GM19351 (cell line): ENCODE results near the gene FAM78B.

Source experiments
- ATAC-seq: cut with Tn5 transposase; IDR thresholded peaks from one replicate; pipeline ENCODE4 v1.9.1; 2021; ENCODE audit warnings: mild to moderate bottlenecking, moderate library complexity; ENCODE audit not compliant: unreplicated experiment

FAM78B gene

DNA sequence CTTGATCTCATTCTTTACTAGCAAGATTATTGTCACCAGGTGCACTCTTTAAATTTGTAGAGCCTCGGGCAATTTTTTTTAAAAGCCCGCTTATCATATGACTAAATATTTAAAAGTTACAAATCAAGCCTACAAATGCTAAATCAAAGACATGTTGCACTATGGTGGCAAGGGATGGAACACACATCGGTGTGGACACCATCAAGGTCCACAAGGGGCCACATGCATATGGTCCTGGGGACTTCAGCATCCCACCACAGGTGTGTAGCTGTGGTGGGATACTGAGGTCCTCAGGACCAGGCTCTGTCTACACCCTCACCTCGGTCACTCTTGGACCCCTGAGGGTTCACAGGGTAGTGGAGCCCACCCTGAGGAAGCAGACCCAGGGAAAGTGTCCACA is 45.8 kb downstream of the FAM78B start:
- ATAC-seq: no peak

DNA sequence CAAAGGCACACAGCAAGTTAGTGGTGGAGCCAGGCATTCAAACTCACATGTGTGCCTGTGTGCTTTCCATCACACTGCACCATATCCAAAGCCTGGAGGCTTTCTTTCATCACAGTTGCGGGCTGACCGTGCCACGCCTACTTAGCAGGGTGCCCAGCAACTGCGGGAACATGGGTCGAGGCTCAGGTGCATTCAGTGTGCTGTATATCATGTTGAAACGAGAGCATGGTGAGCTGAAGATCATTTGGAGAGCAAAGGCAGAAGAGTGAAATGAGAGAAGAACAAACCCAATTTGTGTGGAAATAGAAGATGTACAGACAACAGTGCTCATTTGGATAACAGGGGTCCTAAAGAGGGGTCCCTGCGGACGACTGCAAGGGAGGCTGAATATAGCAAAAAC is 46.5 kb downstream of the FAM78B start:
- ATAC-seq: no peak

DNA sequence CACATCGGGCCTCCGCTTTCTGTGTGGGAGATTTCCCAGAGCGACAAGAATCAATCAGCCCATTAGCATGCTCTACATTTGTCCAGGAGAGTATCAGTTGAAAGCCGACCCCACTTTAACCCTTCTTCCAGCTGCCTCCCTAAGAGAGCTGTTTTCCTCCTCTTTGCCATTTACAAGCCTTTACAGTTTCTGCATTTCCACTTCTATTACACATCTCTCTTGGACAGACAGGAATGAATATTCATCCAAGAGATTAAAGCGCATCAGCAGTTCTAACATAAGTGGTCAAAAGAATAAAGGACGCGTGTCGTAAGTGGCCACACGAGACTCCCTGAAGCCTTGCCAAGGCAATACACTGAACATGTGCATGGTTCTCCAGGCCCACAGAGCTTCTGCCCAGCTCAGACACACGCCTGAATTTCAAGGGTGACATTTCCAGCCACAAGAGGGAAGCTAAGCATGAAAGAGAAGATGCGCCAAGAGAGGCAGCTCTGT is 47.3 kb downstream of the FAM78B start:
- no peak for ATAC-seq

DNA sequence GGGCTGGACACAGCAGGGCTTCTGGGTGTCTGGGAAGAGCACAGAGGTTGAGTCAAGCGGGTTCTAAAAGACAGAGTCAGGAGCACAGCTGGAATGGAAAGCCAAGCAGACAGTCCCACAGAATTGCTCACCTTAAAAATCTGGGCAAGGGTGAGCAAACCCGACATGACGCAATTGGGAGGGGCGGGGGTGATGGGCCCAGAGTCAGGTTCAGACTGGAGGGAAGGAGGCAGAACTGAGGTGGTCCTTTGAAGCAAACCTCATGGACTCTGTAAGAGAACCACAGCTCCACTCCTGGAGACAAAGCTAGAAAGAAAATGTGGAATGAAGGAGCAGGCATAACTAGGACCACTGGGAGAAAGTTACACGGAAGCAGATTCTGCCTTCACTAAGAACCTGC is 49.0 kb downstream of the FAM78B start:
- no peak for ATAC-seq

DNA sequence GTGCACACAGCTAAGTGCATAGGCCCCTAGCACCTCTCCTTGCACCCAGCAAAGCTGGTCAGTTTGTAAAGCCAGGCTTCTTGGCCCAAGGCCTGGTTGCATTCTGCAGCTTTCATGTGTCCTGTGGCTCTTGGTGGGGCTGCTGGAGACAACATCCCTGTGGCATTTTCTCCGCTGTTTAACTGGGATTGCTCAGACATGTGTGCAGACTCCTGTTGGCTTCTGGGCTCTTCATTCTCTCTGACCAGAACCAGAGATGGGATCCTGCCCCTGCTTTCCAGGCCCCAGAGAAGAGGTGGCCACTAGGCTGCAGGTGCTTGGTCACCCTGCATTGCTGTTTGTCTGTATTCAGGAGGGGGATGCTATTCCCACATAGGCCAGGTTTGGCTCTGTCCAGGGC is 50.8 kb downstream of the FAM78B start:
- no peak for ATAC-seq

DNA sequence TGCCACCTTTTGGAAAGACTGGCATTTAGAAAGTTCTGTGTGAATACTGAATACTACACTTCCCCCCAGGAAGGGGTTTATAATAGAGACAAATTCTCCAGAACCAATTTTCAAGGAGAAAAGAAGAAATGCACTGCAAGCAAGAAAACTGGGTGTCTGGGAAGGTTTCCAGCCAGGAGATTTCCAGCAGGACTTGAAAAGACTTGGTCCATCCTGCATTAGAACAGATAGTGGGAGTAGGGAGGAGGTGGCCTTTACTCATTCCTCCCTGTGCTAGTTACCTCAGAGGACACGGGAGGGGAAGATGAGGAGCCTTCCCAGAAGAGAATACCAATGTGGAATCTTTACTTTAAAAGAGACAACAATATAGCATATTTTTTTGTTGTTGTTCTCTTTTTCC is 52.4 kb downstream of the FAM78B start:
- no peak for ATAC-seq

DNA sequence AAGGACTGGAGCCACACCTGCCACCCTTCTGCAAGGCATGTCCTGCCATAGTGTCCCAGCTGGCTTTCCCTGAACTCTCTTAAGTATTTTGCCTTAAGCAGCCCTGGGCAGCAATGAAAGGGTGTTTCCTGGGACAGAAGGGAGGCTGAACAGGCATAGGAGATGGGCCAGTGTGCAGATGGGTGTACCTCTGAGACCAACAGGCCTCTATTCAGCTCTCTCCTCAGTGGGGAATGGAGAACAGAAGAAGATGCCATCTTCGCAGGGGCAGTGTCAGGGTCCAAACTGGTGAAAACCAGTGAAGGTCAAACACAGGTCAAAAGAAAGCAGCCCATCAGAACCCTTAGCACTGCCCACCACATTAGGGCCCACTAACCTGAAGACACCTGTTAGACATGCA is 53.2 kb downstream of the FAM78B start:
- no peak for ATAC-seq

DNA sequence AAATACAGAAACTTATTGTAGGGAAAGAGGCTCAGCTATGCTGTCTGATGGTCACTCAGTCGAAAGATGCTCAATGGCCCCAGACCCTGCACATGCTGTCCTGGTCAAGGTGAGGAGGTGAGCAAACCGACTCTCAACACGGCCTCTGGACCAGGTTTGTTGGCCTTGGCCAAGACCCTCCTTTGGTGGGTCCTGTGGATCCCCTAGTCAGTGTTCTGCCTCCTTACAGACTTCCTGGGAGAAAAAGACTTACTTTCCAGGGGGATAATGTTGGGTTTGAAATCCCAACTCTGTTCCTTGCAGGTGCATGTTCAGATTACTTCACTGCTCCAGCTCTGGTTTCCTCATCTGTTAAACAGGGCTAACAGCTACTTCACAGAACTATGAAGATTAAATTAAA is 53.8 kb downstream of the FAM78B start:
- ATAC-seq: no peak

DNA sequence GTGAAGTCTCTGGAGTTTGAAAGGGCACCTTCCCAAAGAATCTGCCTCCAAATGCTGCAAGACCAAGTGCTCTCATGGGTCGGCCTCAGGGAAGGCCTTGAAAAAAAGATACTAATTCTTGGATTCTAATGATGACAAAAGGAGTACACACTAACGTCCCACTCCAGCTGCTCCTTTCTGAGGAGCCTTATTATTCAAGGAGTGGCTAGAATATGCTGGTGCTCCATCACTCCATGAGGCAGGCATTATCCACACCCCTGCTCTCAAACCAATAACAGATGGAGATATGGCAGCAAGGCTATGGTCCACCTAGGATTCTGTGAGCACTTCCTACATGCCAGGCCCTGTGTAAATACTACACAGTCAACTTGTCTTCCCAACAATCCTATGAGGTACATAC is 54.4 kb downstream of the FAM78B start:
- ATAC-seq: no peak

DNA sequence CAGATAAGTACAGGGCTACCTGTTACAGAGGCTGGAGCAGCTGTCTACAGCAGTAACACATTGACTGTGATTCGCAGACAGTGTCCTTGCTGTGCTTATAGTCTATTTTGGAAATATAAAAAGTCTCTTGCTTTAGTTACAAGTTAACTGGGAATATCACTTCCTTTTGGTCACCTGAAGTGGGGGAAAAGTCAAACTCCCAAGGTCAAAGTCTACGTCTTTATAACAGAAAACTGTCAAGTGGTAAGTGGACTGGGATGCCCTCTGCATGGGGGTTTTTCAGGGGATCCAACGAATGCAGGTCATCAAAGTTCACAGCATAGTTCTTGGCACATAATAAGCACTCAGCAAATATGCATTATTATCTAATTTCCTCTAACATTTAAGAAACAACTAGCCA is 55.4 kb downstream of the FAM78B start:
- no peak for ATAC-seq

DNA sequence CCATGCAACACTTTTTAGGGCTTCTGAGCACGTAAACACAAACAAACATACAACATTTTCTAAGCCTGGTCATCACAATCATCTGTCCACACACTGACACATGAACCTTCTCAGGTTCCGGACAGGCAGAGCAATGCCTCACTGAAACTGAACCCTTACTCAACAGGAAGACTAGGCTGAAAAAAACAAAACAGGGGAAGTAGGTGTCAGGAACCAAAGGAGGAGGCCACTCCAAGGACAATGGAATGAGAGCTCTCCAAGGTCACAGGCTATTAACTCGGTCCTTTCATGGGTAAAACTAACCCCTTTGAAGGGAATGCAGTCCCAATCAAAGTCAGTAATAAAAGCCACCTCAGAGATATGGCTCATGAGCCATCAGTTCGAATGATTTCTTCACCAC is 76.6 kb downstream of the FAM78B start:
- ATAC-seq: no peak

DNA sequence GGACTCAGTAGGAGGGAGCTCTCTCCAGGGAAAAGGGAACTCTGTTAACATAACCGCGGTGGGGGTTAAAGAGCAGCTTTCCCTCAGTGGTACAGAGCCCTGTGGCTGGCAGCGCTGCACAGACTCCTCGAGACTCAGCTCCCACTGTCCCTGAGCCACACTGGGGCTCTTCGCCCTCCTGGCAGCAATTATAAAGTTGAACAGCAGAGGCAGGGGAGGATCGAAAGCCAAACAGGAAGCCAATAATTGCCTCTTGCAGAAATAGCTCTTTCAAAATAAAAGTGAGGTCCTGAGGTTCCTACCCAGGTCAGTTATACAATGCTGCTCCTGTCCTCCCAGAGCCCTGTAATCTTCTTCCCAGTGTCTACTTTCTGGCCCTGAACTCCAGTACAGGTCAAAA is 77.0 kb downstream of the FAM78B start:
- peak; percentile 84 for ATAC-seq

DNA sequence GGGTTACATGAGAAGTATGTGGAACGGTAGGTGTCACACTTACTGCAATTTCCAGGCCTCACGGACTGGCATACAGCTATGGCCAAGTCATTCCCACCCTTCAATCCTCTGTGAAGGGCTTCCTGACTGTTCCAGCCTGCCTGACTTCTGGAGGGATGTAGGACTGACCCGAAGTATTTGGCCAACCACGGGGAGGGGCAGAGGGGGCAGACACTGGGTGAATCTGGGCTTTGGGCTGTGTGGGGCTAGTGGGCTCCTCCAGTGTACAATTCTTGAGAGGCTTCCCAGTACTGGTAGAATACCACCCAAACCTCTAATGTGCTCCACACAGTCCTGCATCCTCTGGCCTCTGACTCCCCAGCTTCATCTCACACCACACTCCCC is 78.2 kb downstream of the FAM78B start:
- no peak for ATAC-seq

DNA sequence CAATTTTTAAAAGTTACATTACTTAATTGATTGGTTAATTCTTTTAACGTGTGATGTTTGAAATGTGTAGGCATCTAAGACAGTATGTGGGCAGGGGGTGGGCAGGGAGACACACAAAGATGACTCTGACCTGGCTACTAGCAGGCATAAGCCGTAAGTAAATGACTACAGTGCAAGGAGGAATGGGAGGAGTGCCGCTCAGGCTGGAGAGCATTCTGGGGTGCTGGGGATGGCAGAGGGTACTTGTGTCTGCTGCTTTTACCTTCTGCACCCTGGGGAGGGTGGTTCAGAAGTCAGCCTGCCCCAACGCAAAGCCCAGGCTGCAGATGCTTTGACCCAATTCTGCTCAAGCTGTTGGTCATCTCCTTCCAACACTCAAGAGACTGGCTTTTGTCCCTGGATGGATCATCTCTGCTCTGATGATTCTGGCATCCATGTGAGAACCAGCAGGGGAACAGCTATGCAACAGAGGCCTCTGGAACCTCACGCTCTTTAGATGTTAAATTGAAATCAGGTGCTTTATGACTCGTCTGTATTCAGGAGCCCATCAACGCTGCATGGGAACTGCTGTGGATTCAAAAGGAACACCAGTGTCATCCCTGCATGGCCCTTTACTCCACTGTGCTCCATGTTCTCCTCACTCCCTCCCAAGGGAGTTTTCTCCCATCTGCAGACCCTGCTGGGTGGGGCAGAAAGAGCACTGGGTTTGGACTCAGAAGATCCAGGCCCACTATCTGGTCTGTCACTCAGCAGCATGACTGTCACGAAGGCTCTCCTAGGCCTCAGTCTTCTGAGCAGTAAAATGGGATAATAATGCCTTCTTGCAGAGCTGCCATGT is 78.8 kb downstream of the FAM78B start:
- no peak for ATAC-seq

DNA sequence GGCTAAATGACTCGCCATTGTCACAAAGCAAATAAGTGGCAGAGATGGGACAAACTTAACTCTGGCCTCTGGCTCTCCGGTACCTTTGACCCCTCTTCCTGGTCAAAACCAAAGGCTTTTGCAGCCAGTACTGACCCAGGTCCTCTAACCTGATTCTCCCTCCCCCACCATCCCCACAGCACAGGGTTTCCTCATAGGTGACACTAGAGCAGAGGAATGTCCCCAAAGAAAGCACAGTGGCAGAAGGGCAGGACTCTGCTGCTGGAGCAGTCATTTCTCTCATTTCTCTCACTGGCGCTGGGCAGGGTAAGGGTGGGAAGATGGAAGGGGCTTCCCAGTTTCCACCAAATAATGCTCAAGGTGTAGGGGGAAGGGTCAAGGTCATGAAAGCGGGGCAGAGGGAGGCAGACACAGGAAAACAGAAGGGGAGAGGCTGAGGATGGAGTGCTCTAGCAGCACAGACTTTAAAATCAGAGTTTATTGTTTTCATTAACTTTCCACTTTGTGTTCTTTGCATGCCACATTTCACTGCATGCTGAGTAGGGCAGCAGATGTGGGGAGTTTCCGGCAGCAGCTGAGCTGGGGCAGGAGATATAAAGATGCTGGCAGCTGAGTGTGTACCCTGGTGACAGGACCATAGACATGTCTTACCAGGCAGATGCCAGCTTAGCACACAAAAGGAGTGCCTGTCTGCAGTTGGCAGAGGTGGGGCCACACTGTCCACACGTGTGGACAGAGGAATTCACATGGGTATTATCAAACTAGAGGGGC is 80.5 kb downstream of the FAM78B start:
- no peak for ATAC-seq

DNA sequence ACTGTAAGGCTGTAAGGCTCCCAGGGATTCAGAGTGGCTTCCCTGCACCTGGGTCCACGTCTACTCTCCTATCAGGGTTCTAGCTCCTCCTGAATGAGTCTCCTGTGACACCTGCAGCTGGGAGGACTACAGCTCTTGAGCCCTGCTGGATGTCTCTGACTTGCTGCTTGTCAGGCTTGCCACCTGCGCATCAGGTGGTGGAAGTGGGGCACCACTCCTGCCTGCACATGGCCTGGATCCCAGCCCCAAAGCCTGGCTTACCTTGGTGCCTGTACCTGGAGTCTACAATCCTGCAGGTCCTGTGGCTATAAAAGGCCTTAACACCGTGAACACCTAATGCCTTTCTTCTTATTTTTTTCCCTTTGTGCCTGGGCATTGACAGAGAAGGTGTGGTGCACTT is 82.2 kb downstream of the FAM78B start:
- no peak for ATAC-seq

DNA sequence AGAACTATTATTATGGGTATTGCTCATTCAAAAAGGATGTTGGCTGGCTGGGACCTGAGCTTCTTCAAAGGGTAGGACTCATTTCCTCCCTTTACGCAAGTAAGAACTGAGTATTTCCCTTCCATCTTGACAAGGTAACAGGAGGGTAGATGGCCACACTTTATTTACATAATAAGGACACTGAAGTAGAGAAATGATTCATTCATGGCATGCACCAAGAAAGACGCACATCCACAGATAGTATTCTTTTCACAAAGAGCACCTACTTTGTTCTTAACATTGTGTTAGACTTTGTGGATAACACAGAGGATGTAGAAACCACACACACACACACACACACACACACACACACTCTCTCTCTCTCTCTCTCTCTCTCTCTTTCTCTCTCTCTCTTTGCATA is 82.9 kb downstream of the FAM78B start:
- peak; percentile 93 for ATAC-seq

DNA sequence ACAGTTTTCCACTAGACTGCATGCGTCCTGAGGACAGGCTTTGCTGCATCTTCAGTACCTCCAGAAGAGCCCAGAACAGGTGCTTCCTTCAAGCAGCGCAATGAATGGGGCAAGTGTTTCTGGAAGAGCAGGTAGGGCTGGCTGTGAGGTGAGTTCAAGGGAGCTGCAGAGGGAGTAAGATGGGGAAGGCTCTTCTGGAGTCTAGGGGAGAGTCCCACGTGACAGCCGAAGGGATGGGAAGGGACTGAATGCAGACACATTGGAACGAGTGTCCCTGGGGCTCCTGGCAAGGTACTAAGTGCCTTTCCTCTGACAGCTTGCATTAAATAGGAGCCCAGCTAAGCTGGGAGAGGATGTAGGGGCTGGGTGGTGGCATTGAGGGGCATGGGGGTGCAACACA is 84.2 kb downstream of the FAM78B start:
- no peak for ATAC-seq

DNA sequence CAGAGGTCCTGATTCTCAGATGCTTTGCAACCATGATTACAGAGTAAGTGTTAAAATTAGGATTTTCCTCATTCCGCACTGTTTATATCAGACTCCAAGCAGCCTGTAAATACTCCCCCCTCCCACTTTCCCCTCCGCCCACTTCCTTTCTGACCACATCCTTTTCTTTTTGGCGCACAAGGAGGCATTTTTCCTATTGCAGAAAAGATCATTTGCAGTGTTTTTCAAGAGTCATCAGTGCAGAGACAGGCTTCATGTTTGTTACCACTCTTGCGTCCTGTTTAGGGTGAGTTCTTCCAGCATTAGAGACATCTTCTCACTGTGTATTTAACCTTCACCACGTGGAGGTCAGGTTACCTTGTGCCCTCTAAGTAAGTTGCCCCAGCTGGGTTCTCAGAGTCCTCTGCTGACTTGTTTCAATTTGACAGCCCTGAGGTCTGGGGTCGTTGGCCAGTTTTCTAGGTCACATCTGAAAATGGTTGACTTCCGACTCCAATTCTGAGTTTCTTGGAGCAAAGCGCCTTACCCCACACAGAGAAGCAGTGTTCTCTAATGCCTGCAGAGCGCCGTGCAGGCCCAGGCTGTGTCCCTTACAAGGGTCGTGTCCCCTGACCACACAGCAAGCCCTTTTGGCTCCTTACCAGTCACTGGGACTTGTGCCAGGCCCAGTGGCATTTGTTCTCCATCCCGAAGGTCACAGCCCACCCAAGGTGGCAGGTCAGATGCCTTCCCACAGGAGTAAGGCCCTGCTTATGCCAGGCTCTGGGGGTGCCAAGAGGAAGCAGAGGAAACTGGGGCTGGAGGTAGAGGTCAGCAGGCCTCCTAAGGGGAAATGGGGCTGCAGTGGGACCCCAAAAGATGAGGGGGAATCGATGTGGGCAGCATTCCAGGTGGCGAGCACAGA is 85.6 kb downstream of the FAM78B start:
- ATAC-seq: no peak

DNA sequence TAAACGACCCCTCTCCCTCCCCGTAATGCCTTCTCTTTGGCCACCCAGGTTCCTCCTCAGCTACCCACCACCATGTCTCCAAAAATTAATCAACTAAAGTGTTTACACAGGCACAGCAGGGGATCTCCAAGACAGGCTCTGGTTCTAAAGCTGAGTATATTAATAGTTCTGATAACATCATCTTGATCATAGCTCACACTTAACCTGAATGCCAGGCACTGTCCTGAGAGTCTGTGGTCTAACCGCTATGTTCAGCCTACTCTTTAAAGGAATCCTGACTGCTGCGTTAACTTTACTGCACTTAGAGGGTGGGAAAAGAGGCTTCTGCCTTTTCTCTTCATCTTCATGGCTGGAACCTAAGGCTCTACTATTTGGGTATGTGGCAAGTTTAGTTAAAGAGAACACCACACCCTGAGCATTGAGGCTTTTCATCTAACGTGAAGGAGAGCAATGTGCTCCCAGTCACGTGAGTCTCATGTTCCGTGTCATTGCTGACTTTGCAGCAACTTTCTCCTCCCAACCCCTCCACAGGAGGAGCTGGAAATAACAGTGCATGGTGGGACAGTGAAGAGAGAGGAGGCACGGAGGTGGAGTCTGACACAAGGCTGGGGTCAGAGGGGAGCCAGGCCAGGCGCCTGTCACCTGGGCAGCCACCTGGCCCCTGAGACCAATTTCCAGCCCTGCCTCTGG is 86.4 kb downstream of the FAM78B start:
- ATAC-seq: no peak

DNA sequence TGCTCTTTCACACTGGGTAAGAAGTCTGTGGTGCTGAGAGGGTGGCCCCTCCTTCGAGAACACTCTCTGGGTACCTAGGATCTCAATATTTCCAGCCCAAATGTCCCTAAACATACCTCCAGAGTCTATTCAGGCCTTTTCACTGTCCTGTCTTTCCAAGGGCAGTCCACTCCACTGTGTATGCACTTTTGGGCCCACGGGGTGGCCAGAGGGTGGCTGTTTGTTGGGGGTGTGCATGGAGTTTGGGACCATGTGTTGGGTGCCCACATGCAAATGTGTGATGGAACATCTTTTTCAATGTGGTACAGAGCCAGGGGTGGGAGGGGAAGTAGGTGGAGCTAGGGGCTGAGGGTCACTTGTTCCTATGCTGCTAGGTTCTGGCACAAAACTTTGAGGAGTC is 87.5 kb downstream of the FAM78B start:
- ATAC-seq: no peak
